A673 (cell line): ENCODE results near the gene PIP4K2A. TPM values are rescaled to one million over a fixed set of nuclear protein-coding genes. Genes with fewer than 3 reads are reported as not detected.
"Not testable (repeated sequence)": the region's sequence is repeated elsewhere in the genome, so short reads cannot be mapped to it uniquely, and the experiment has no call there.

Experiments
- BruUV-seq: library from RNA; stranded (reverse); fragments of 400-500 nt; replicated peaks from 2 replicates; lab custom pipeline; 2021; lab: Mats Ljungman, UMichigan
- CTCF ChIA-PET: fragments of 300-600 bp; sonication (Branson Sonifier 250); formaldehyde crosslinking; loops from one replicate; lab custom pipeline; 2022; ENCODE audit warnings: antibody characterized with exemption; lab: Charles Lee
- POLR2A ChIA-PET: fragments of 300-600 bp; sonication (Branson Sonifier 250); formaldehyde crosslinking; loops from one replicate; lab custom pipeline; 2022; ENCODE audit warnings: antibody characterized with exemption; ENCODE audit not compliant: low non-redundant PET; lab: Charles Lee
- DNase-seq: peaks from one replicate; pipeline ENCODE4 v3.0.0-alpha.2; 2015; ENCODE audit warnings: low spot score
- H3K27ac ChIP-seq: fragments of 200-600 bp; sonication (generic); 2 replicates; pipeline ENCODE4 v1.5.1; 2016; ENCODE audit warnings: mixed run types, low read depth, mild to moderate bottlenecking, mixed read lengths, antibody characterized with exemption, low read length; ENCODE audit not compliant: poor library complexity, severe bottlenecking
- H3K27me3 ChIP-seq: fragments of 200-600 bp; sonication (generic); replicated peaks from 2 replicates; pipeline ENCODE4 v1.6.1; 2017; ENCODE audit warnings: mixed run types, low read depth, mild to moderate bottlenecking, mixed read lengths, antibody characterized with exemption, low read length; ENCODE audit not compliant: insufficient read depth, poor library complexity
- H3K36me3 ChIP-seq: fragments of 200-600 bp; sonication (generic); 2 replicates; pipeline ENCODE4 v1.6.1; 2016; ENCODE audit warnings: mixed run types, mild to moderate bottlenecking, mixed read lengths, antibody characterized with exemption, low read length; ENCODE audit not compliant: insufficient read depth, poor library complexity, severe bottlenecking
- H3K4me1 ChIP-seq: fragments of 200-600 bp; sonication (generic); 2 replicates; pipeline ENCODE4 v1.6.1; 2017; ENCODE audit warnings: mixed run types, mild to moderate bottlenecking, mixed read lengths, antibody characterized with exemption, low read length; ENCODE audit not compliant: insufficient read depth, poor library complexity, severe bottlenecking
- H3K4me3 ChIP-seq: fragments of 200-600 bp; sonication (generic); 2 replicates; pipeline ENCODE4 v1.5.1; 2016; ENCODE audit warnings: low read depth, mixed run types, mild to moderate bottlenecking, mixed read lengths, low read length; ENCODE audit not compliant: poor library complexity, severe bottlenecking
- H3K9me3 ChIP-seq: fragments of 200-600 bp; sonication (generic); 2 replicates; pipeline ENCODE4 v1.6.1; 2016; ENCODE audit warnings: mixed run types, low read depth, mild to moderate bottlenecking, mixed read lengths, antibody characterized with exemption, low read length; ENCODE audit not compliant: poor library complexity, severe bottlenecking
- CTCF ChIP-seq: fragments of 300-800, 200-600 bp; sonication (generic); conservative IDR thresholded peaks from 2 replicates; pipeline ENCODE4 v1.5.1; 2017; ENCODE audit warnings: low read depth, mild to moderate bottlenecking, antibody characterized with exemption, low read length, moderate library complexity, mixed read lengths
- EZH2 ChIP-seq: fragments of 200-600 bp; sonication (generic); IDR thresholded peaks from 2 replicates; pipeline ENCODE4 v1.6.1; 2017; ENCODE audit warnings: borderline replicate concordance, low read depth, mild to moderate bottlenecking, mixed read lengths, antibody characterized with exemption, low read length; ENCODE audit not compliant: poor library complexity, severe bottlenecking
- intact Hi-C: fragments of 100-400 bp; cut with micrococcal nuclease; formaldehyde crosslinking; loops from one replicate; pipeline ENCODE4 v1.10.0; 2022; ENCODE audit not compliant: unreplicated experiment
- total RNA-seq: library from RNA; stranded (reverse); gene quantifications from 2 replicates; pipeline ENCODE4 v1.2.3, GENCODE V29; 2021

The PIP4K2A gene
- total RNA-seq, 1 experiment from 2014 or later = 19.8 TPM

- H3K27ac ChIP-seq = no peak overlapping the region
- DNase-seq = no peak
- CTCF ChIA-PET = no interaction called here
- no TSS peak for BruUV-seq
- POLR2A ChIA-PET = interaction anchor here (0.6 kb wide), 1 partner anchor 40 kb away, joined by 3 read pairs; no protein-coding TSS in a partner anchor
- H3K9me3 ChIP-seq = no peaks in the 10 kb centered on the region
- no peaks in the 10 kb centered on the region for H3K27me3 ChIP-seq
- H3K4me1 ChIP-seq = peaks cover 4% of the 10 kb centered on the region
- TF ChIP-seq EZH2 = no peak
- intact Hi-C loops = no loop called here
- no peak overlapping the region for H3K4me3 ChIP-seq
- no peaks in the 10 kb centered on the region for H3K36me3 ChIP-seq
Observed at GRCh38 chr10:22697101-22697500, 17.3 kb downstream of the PIP4K2A start.

- CTCF ChIA-PET = no interaction called here
- no peak for DNase-seq
- Histone ChIP-seq H3K4me3 (no peak overlapping the region), H3K27me3 (no peaks in the 10 kb centered on the region), H3K9me3 (no peaks in the 10 kb centered on the region), H3K36me3 (no peaks in the 10 kb centered on the region), H3K27ac (no peak overlapping the region), H3K4me1 (no peaks in the 10 kb centered on the region)
- no TSS peak for BruUV-seq
- TF ChIP-seq EZH2 (no peak), CTCF (no peak)
- POLR2A ChIA-PET = no interaction called here
- intact Hi-C loops = no loop called here
Observed at GRCh38 chr10:22693860-22694259, 20.5 kb downstream of the PIP4K2A start.

GRCh38 chr10:22693371-22693784 is 21.0 kb downstream of the PIP4K2A start:
- H3K4me3 ChIP-seq = no peak overlapping the region
- TF ChIP-seq EZH2 (no peak), CTCF (no peak)
- ChIA-PET CTCF (no interaction called here), POLR2A (no interaction called here)
- no peak for DNase-seq
- BruUV-seq = no TSS peak
- no peaks in the 10 kb centered on the region for H3K27me3 ChIP-seq
- intact Hi-C loops = no loop called here
- no peaks in the 10 kb centered on the region for H3K9me3 ChIP-seq
- H3K27ac ChIP-seq = no peak overlapping the region
- no peaks in the 10 kb centered on the region for H3K36me3 ChIP-seq
- H3K4me1 ChIP-seq = no peaks in the 10 kb centered on the region

GRCh38 chr10:22692119-22692518 is 22.3 kb downstream of the PIP4K2A start:
- H3K27me3 ChIP-seq, H3K9me3 ChIP-seq, POLR2A ChIA-PET, H3K27ac ChIP-seq, BruUV-seq, H3K36me3 ChIP-seq, CTCF ChIA-PET, H3K4me3 ChIP-seq, DNase-seq, H3K4me1 ChIP-seq, intact Hi-C loops: not testable (repeated sequence)
